Kidney epithelial cell (primary cell): ENCODE measurements around the gene HDDC3. TPM values are rescaled to one million over a fixed set of nuclear protein-coding genes. Genes with fewer than 3 reads are reported as not detected.

ENCODE experiments used
- DNase-seq: peaks from one replicate; pipeline ENCODE4 v3.0.0-alpha.2; 2010; ENCODE audit warnings: low read depth
- H3K27me3 ChIP-seq: 2 replicates; pipeline ENCODE4 v1.6.0; 2011; ENCODE audit warnings: low read length; ENCODE audit not compliant: control insufficient read depth, insufficient read depth
- H3K36me3 ChIP-seq: 2 replicates; pipeline ENCODE4 v1.5.1; 2011; ENCODE audit warnings: low read length; ENCODE audit not compliant: control insufficient read depth, insufficient read depth
- H3K4me3 ChIP-seq: 2 replicates; pipeline ENCODE4 v1.5.1; 2011; ENCODE audit warnings: low read depth, mild to moderate bottlenecking, control low read depth, low read length
- total RNA-seq: library from RNA; depleted of rRNA; stranded (reverse); fragments of >200 nt; gene quantifications from 2 replicates; pipeline ENCODE4 v1.2.3, GENCODE V29; 2015
- TF ChIP-seq, protein P1 (sequence below): IDR thresholded peaks from 2 replicates; pipeline ENCODE4 v1.5.1; 2011; ENCODE audit warnings: mild to moderate bottlenecking, moderate library complexity, low read length, control low read depth, inconsistent platforms; ENCODE audit not compliant: insufficient read depth, poor library complexity, severe bottlenecking

Gene HDDC3
- total RNA-seq, 1 donor from 2014 or later = 20.0 TPM

DNA sequence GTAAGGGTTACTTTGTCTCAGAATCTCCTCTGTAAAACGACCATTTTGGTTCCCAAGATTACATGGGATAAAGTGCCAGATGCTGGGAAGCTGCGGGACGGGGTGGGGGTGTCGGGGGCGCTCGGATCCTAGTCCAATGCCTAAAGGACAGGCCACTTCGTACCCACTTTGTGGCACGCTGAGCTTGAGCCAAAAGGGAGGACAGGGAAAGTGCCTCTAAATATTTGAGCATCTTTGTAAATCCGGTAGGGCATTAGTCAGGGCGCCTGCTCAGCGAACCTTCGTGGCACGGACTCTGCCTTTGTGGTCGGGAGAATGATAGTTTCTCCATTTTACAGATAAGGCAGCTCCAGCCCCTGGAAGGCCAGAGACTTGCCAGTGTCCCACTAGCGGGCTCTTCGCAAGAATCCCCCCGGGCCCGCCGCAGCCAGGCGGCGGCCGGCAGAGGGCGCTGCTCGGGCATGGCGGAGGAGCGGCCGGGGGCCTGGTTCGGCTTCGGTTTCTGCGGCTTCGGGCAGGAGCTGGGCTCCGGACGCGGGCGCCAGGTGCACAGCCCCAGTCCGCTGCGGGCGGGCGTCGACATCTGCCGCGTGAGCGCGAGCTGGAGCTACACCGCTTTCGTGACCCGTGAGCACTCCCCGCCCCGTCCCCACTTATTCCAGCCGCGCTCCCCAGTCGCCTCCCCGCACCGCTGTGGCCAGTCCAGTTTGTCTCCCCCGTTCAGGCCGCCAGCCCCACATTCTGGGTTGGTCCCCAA, 24.1 kb upstream of the HDDC3 start:
- Histone ChIP-seq H3K4me3 (peak overlapping the region; percentile 67), H3K27me3 (no peaks in the 10 kb centered on the region), H3K36me3 (no peaks in the 10 kb centered on the region)
- TF ChIP-seq, protein P1, sequence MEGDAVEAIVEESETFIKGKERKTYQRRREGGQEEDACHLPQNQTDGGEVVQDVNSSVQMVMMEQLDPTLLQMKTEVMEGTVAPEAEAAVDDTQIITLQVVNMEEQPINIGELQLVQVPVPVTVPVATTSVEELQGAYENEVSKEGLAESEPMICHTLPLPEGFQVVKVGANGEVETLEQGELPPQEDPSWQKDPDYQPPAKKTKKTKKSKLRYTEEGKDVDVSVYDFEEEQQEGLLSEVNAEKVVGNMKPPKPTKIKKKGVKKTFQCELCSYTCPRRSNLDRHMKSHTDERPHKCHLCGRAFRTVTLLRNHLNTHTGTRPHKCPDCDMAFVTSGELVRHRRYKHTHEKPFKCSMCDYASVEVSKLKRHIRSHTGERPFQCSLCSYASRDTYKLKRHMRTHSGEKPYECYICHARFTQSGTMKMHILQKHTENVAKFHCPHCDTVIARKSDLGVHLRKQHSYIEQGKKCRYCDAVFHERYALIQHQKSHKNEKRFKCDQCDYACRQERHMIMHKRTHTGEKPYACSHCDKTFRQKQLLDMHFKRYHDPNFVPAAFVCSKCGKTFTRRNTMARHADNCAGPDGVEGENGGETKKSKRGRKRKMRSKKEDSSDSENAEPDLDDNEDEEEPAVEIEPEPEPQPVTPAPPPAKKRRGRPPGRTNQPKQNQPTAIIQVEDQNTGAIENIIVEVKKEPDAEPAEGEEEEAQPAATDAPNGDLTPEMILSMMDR = peak; percentile 60
- no peak for DNase-seq

DNA sequence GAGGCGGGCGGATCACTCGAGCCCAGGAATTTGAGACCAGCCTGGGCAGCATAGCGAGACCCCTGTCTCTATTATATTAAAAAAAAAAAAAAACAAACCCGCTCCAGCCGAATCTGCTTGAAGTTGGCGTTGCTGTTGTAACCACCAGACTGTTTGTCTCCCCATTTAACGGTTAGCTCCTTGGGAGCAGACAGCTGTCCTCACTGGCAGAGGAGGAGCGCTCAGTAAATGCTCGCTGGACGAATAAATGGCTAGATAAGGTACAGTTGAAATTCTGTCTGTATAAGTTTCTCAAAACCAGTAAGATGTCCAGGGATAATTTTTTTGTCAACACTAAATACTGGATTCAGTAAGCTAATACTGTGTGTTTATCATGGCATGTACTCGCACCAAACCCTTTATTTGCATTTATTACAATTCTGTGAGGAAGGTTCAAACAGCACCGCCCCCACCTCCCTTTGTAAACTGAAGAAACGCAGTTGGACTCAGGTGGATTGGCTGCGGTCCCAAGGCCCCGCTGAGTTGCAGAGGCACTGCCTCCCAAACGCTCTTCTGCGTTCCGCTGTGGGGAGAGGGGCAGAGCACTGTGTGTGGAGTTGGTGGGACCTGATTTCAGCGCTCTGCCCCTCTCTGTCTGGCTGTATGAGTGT, 23.4 kb upstream of the HDDC3 start:
- TF ChIP-seq, protein P1 = no peak
- Histone ChIP-seq H3K36me3 (no peaks in the 10 kb centered on the region), H3K4me3 (peak overlapping the region; percentile 77), H3K27me3 (no peaks in the 10 kb centered on the region)
- no peak for DNase-seq

DNA sequence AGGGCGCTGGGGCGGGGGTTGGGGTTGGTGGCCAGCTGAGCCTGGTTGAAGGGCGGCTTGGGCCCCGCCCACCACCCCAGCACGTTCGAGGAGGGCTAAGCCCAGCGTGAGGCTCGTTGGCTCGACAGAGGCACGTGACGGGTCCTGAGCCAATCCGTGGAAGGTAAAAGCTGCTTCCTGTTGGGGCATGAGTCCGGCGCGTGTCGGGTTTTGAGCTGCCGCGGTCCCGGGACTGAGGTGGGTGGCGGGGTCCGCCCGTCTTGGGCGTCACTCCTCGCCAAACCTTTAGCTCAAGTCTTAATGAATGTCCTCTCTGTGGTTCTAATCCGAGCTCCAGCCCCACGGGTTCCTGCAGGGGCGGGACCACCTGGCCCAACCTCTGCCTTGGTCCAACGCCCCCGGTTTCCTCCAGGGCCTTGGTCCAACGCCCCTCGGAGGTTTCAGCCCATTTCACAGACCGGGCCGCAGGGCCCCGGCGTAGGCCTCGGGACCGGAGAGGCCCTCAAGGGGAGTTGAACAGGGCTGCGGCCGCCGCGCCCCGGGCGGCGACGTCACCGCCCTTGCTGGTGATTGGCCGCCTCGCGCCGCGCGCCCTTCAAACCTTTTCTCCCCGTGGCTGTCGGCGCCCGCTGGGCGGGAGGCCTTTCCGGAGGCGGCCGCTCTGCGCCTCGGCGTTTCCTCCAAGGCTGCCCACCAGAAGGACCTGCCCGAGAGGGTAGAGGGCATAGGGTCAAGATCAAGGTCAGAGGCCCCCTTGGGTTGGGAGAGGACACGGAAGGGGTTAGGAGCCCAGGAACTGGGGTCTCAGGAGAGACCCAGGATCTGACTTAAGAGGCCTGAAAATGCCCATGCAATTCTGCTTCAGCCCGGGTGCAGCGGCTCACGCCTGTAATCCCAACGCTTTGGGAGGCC, 22.6 kb upstream of the HDDC3 start, which contains the start of gene RCCD1:
Gene RCCD1 (plus strand): TSS at position 173 of the 912 bp plus-strand sequence. CDS start 1,851 bp downstream, outside the sequence.
- H3K4me3 ChIP-seq = peak within 1 kb of the TSS; percentile 77
- peak; percentile 85 for DNase-seq
- no peaks in the 10 kb centered on the region for H3K27me3 ChIP-seq
- TF ChIP-seq, protein P1 = no peak
- H3K36me3 ChIP-seq = peaks cover 2% of the 10 kb centered on the region

DNA sequence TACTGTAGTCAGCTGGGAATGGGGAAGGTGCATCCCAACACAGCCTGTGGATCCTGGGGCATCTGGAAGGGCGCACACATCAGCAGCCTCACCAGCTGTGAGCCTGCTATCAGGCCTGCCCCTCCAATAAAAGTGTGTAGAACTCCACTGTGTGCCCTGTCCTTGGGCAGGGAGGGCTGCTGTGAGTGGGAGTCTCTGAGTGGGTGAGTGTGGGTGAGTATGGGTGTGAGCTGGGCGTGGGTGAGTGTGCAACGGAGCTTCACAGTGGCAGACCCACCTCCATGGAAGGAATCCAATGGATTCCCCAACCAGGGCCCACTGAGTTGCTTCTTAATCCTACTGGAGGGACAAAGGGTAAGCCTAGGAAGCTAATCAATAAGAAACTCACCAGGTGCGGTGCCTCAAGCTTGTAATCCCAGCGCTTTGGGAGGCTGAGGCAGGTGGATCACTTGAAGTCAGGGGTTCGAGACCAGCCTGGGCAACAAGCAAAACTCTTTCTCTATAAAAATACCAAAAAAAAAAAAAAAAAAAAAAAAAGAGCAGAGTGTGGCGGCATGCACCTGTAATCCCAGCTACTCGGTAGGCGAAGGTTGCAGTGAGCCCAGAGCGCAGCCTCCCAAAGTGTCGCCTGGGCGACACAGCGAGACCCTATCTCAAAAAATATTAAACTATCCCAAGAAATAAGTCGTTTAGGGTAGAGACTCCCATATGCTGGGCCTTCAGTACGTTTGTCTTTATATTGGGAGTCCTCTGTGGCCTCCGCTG, 21.8 kb upstream of the HDDC3 start:
- H3K27me3 ChIP-seq = no peaks in the 10 kb centered on the region
- H3K36me3 ChIP-seq = peaks cover 2% of the 10 kb centered on the region
- TF ChIP-seq, protein P1 = no peak
- DNase-seq = no peak
- H3K4me3 ChIP-seq = no peak overlapping the region

DNA sequence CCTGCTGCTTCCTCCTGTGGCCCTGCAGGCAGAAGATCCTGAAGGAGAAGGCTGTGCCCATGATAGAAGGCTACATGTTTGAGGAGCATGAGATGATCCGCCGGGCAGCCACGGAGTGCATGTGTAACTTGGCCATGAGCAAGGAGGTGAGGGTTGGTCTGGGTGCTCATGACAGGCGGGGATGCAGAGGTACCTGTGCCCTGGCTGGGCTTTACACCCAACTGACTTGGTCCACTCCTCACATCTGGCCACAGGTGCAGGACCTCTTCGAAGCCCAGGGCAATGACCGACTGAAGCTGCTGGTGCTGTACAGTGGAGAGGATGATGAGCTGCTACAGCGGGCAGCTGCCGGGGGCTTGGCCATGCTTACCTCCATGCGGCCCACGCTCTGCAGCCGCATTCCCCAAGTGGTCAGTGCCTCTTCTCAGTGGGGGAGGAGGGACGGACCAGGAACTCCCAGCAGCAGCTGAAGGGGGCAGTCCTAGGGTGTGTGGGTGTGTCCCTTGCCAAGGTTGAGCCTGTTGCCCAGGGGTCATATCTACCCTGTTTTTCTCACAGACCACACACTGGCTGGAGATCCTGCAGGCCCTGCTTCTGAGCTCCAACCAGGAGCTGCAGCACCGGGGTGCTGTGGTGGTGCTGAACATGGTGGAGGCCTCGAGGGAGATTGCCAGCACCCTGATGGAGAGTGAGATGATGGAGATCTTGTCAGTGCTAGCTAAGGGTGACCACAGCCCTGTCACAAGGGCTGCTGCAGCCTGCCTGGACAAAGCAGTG, 20.7 kb upstream of the HDDC3 start:
- no peak overlapping the region for H3K4me3 ChIP-seq
- no peak for DNase-seq
- H3K36me3 ChIP-seq = peaks cover 2% of the 10 kb centered on the region
- TF ChIP-seq, protein P1 = no peak
- H3K27me3 ChIP-seq = no peaks in the 10 kb centered on the region
